Measurements from ENCODE around the gene COL13A1. TPM values are rescaled to one million over a fixed set of nuclear protein-coding genes. Genes with fewer than 3 reads are reported as not detected.

The COL13A1 gene
- total and polyA plus RNA-seq, 4 donors = 0.17 to 0.47 (median 0.18) TPM

- H3K36me3 ChIP-seq (ENCODE audit: control insufficient read depth in 4 of 4, insufficient read depth in 3 of 4, low read depth in 1 of 4, low read length in 3 of 4) = no peaks in the 10 kb centered on the region
- TF ChIP-seq SP1 (IDR thresholded peaks at IDR 0.05) = no peak
- TF ChIP-seq FOXA2 (IDR thresholded peaks at IDR 0.05) = no peak
- no peak for TF ChIP-seq FOXA1 (IDR thresholded peaks at IDR 0.05)
- TF ChIP-seq MAX (IDR thresholded peaks at IDR 0.05) = no peak
- no peak for TF ChIP-seq RAD21 (IDR thresholded peaks at IDR 0.05)
- H3K9me3 ChIP-seq (ENCODE audit: control insufficient read depth in 4 of 4, low read length in 3 of 4) = no peaks in the 10 kb centered on the region
- H3K4me3 ChIP-seq (ENCODE audit: low read depth in 1 of 3, low read length in 3 of 3) = no peak overlapping the region
- WGBS = 76% methylated on average over 5 of the region's 5 CpGs
- peaks cover 0 to 3% (median 0%) of the 10 kb centered on the region in 4 donors for H3K27me3 ChIP-seq (ENCODE audit: control insufficient read depth in 4 of 4, insufficient read depth in 4 of 4, low read length in 3 of 4)
- no peak overlapping the region for H3K27ac ChIP-seq (ENCODE audit: low read depth in 1 of 2, low read length in 2 of 2)
- H3K9ac ChIP-seq (ENCODE audit: low read depth in 1 of 2, low read length in 2 of 2) = no peak overlapping the region
- H3K4me1 ChIP-seq (ENCODE audit: control insufficient read depth in 4 of 4, insufficient read depth in 4 of 4, low read length in 3 of 4) = peaks cover 0 to 1% (median 0%) of the 10 kb centered on the region in 4 donors
- DNase-seq (ENCODE audit: low spot score) = no peak
Observed at GRCh38 chr10:69847883-69848282, 46.2 kb downstream of the COL13A1 start.

GRCh38 chr10:69848454-69848853 lies 46.7 kb downstream of the COL13A1 start:
- H3K27me3 ChIP-seq (ENCODE audit: control insufficient read depth in 4 of 4, insufficient read depth in 4 of 4, low read length in 3 of 4) = peaks cover 0 to 3% (median 0%) of the 10 kb centered on the region in 4 donors
- no peak overlapping the region for H3K27ac ChIP-seq (ENCODE audit: low read depth in 1 of 2, low read length in 2 of 2)
- WGBS = 95% methylated on average over 7 of the region's 7 CpGs
- H3K36me3 ChIP-seq (ENCODE audit: control insufficient read depth in 4 of 4, insufficient read depth in 3 of 4, low read depth in 1 of 4, low read length in 3 of 4) = no peaks in the 10 kb centered on the region
- DNase-seq (ENCODE audit: low spot score) = no peak
- TF ChIP-seq JUND (IDR thresholded peaks at IDR 0.05) (no peak), NR2F2 (IDR thresholded peaks at IDR 0.05) (no peak), SP1 (IDR thresholded peaks at IDR 0.05) (no peak), RXRA (IDR thresholded peaks at IDR 0.05) (no peak), GABPA (IDR thresholded peaks at IDR 0.05 in 1 of 2, conservative IDR thresholded peaks at IDR 0.05 in 1 of 2) (no peak), RAD21 (IDR thresholded peaks at IDR 0.05) (no peak), ATF3 (IDR thresholded peaks at IDR 0.05) (no peak), MAX (IDR thresholded peaks at IDR 0.05) (no peak), CTCF (IDR thresholded peaks at IDR 0.05; ENCODE audit: low read depth, low read length, missing input control) (no peak), HNF4G (IDR thresholded peaks at IDR 0.05) (no peak), YY1 (IDR thresholded peaks at IDR 0.05) (no peak), TAF1 (conservative IDR thresholded peaks at IDR 0.05) (no peak), EGR1 (IDR thresholded peaks at IDR 0.05; ENCODE audit: low read depth in 2 of 2) (no peak), FOXA1 (IDR thresholded peaks at IDR 0.05) (no peak), HNF4A (conservative IDR thresholded peaks at IDR 0.05) (no peak), FOXA2 (IDR thresholded peaks at IDR 0.05) (no peak), ZBTB33 (IDR thresholded peaks at IDR 0.05) (no peak), REST (IDR thresholded peaks at IDR 0.05) (no peak)
- no peak overlapping the region for H3K9ac ChIP-seq (ENCODE audit: low read depth in 1 of 2, low read length in 2 of 2)
- H3K9me3 ChIP-seq (ENCODE audit: control insufficient read depth in 4 of 4, low read length in 3 of 4) = no peaks in the 10 kb centered on the region
- no peak overlapping the region for H3K4me3 ChIP-seq (ENCODE audit: low read depth in 1 of 3, low read length in 3 of 3)
- H3K4me1 ChIP-seq (ENCODE audit: control insufficient read depth in 4 of 4, insufficient read depth in 4 of 4, low read length in 3 of 4) = peaks cover 0 to 1% (median 0%) of the 10 kb centered on the region in 4 donors
